RWPE2 (cell line): ENCODE measurements around the gene ATG9A.
A peak's percentile ranks its signal among the peaks of the same experiment; 100 is the strongest.

ENCODE experiments used
- ATAC-seq: fragments of 200-7000 bp; cut with Tn5 transposase; 3 replicates; pipeline ENCODE4 v1.9.1; 2021; ENCODE audit warnings: low read depth
- DNase-seq: peaks from one replicate; pipeline ENCODE4 v3.0.0-alpha.2; 2020; ENCODE audit warnings: low spot score
- H3K27ac ChIP-seq: fragments of 450-650 bp; 2 replicates; pipeline ENCODE4 v1.5.1; 2017; ENCODE audit warnings: mild to moderate bottlenecking; ENCODE audit not compliant: poor library complexity, severe bottlenecking
- H3K27me3 ChIP-seq: fragments of 250-450 bp; sonication (Bioruptor Pico); 2 replicates; pipeline ENCODE4 v1.5.1; 2021; ENCODE audit warnings: mild to moderate bottlenecking, moderate library complexity; ENCODE audit not compliant: insufficient read depth, poor library complexity, severe bottlenecking
- H3K36me3 ChIP-seq: fragments of 250-450 bp; sonication (Bioruptor Pico); 2 replicates; pipeline ENCODE4 v1.5.1; 2020; ENCODE audit warnings: low read depth, mild to moderate bottlenecking, moderate library complexity
- H3K4me1 ChIP-seq: fragments of 250-450 bp; sonication (Bioruptor Pico); 2 replicates; pipeline ENCODE4 v1.5.1; 2021; ENCODE audit warnings: mild to moderate bottlenecking, moderate library complexity; ENCODE audit not compliant: insufficient read depth, poor library complexity, severe bottlenecking
- H3K4me3 ChIP-seq: fragments of 250-450 bp; sonication (Bioruptor Pico); 2 replicates; pipeline ENCODE4 v1.5.1; 2021; ENCODE audit warnings: mild to moderate bottlenecking, moderate library complexity; ENCODE audit not compliant: severe bottlenecking
- H3K9me3 ChIP-seq: fragments of 250-450 bp; sonication (Bioruptor Pico); 2 replicates; pipeline ENCODE4 v1.5.1; 2021; ENCODE audit warnings: mild to moderate bottlenecking, moderate library complexity; ENCODE audit not compliant: severe bottlenecking
- TF ChIP-seq, protein P1 (sequence below): fragments of 450-650 bp; IDR thresholded peaks from one replicate; pipeline ENCODE4 v1.5.1; 2017; ENCODE audit warnings: mild to moderate bottlenecking, moderate library complexity; ENCODE audit not compliant: poor library complexity, severe bottlenecking

Gene ATG9A

DNA sequence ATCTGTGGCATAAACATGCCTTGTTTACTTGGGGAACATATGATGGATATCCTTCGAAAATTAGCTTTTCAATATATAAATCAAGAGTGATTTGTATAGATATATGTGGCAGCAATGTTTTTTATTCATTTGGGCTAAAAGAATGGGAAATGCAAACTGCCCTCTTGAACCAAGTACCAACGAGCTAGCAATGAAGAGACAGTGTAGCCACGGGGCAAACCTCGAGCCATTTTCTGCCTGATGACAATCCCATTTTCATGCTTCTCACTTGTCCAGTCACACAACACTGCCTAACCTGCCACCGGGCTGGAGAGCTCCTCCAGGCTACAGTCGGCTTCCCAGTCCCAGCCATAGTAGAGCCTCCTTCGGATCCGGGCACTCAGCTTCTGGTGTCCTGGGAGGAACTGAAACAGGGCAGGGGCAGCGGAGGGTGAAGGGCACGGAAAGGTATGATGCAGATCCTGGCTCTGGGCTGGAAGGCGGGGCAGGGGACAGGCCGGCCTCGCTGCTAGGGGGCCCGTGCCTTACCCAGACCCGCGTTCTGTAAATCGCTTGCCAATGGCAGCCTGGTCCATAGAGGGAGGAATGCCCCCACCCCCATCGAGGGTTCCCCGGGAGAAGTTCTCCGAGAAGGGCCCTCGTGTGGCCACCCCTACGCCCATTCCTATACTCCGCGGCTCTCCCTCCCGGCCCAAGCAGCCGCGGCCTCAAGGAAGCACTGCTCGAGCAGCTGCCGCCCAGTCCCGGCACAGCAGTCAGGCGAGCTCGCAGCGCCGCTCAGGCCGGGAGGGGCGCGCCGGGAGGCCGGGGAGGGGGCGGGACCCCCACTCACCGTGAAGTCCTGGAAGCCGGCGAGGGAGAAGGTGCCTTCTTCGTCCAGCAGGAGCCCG lies 53.3 kb downstream of the ATG9A start:
- DNase-seq (no peak), ATAC-seq (peak; percentile 56)
- Histone ChIP-seq H3K36me3 (peaks cover 42% of the 10 kb centered on the region), H3K9me3 (no peaks in the 10 kb centered on the region), H3K27me3 (no peaks in the 10 kb centered on the region), H3K27ac (peak overlapping the region; percentile 91), H3K4me1 (no peaks in the 10 kb centered on the region), H3K4me3 (peak overlapping the region; percentile 81)
- TF ChIP-seq, protein P1, sequence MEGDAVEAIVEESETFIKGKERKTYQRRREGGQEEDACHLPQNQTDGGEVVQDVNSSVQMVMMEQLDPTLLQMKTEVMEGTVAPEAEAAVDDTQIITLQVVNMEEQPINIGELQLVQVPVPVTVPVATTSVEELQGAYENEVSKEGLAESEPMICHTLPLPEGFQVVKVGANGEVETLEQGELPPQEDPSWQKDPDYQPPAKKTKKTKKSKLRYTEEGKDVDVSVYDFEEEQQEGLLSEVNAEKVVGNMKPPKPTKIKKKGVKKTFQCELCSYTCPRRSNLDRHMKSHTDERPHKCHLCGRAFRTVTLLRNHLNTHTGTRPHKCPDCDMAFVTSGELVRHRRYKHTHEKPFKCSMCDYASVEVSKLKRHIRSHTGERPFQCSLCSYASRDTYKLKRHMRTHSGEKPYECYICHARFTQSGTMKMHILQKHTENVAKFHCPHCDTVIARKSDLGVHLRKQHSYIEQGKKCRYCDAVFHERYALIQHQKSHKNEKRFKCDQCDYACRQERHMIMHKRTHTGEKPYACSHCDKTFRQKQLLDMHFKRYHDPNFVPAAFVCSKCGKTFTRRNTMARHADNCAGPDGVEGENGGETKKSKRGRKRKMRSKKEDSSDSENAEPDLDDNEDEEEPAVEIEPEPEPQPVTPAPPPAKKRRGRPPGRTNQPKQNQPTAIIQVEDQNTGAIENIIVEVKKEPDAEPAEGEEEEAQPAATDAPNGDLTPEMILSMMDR: no peak

DNA sequence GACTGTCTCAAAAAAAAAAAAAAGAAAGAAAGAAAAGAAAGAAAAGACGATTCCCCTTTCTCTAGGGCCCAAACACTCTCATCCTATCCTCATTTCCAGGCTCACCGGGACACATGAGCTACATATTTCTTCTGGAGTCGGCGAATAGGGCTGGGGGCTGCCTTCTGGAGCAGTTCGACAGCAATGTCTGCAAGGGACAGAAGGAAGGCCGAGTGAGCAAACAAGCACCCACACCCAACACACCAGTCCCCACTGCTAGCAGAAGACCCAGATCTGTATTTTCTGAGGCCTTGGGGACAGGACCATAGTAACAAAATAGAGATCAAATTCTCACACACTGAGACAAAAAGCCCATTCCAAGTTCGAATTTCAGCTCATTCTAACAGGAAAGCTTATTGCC lies 54.0 kb downstream of the ATG9A start:
- Histone ChIP-seq H3K36me3 (peaks cover 40% of the 10 kb centered on the region), H3K27ac (peak overlapping the region; percentile 91), H3K27me3 (no peaks in the 10 kb centered on the region), H3K4me3 (no peak overlapping the region), H3K4me1 (no peaks in the 10 kb centered on the region), H3K9me3 (no peaks in the 10 kb centered on the region)
- DNase-seq (no peak), ATAC-seq (no peak)
- TF ChIP-seq, protein P1: no peak

- no peak overlapping the region for H3K4me3 ChIP-seq
- H3K4me1 ChIP-seq: no peaks in the 10 kb centered on the region
- peaks cover 33% of the 10 kb centered on the region for H3K36me3 ChIP-seq
- TF ChIP-seq, protein P1: no peak
- H3K9me3 ChIP-seq: no peaks in the 10 kb centered on the region
- no peak overlapping the region for H3K27ac ChIP-seq
- ATAC-seq (no peak), DNase-seq (no peak)
- H3K27me3 ChIP-seq: no peaks in the 10 kb centered on the region
Observed at GRCh38 chr2:219174801-219175200, 54.6 kb downstream of the ATG9A start.

DNA sequence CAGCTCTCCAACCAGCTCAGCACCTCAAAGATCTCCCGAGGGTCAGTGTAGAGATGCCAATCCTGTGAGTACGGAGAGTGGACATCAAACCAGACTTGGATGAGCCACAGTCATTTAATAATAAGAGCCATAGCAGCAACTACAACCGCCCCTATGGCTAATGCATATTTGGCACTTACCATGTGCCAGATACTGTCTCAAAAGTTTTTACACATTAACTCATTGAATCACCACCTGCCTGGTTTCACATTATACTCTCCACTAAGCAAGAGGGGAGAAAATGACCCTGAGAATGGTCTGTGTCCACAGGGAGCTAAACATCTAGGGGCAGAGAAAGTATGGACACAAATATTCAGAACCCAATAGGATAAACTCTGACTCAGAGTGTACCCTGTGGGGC lies 55.3 kb downstream of the ATG9A start:
- TF ChIP-seq, protein P1: no peak
- peaks cover 27% of the 10 kb centered on the region for H3K36me3 ChIP-seq
- DNase-seq (no peak), ATAC-seq (no peak)
- no peak overlapping the region for H3K4me3 ChIP-seq
- H3K9me3 ChIP-seq: no peaks in the 10 kb centered on the region
- H3K4me1 ChIP-seq: no peaks in the 10 kb centered on the region
- no peaks in the 10 kb centered on the region for H3K27me3 ChIP-seq
- no peak overlapping the region for H3K27ac ChIP-seq

GRCh38 chr2:219173176-219173575 lies 56.3 kb downstream of the ATG9A start:
- Histone ChIP-seq H3K4me3 (no peak overlapping the region), H3K4me1 (no peaks in the 10 kb centered on the region), H3K27ac (no peak overlapping the region), H3K36me3 (peaks cover 25% of the 10 kb centered on the region), H3K9me3 (no peaks in the 10 kb centered on the region), H3K27me3 (no peaks in the 10 kb centered on the region)
- DNase-seq (no peak), ATAC-seq (no peak)
- TF ChIP-seq, protein P1: no peak
